ENCODE data around the gene HS2ST1. TPM values are rescaled to one million over a fixed set of nuclear protein-coding genes. Genes with fewer than 3 reads are reported as not detected.

The HS2ST1 gene
- total and polyA plus RNA-seq, 2 experiments from 2014 or later: 6.7 to 17.1 TPM

GRCh38 chr1:86922445-86922844, 8.0 kb downstream of the HS2ST1 start:
- Mint-ChIP-seq H3K36me3 (ENCODE audit: low read depth) (peaks cover 48% of the 10 kb centered on the region), H3K27ac (no peak overlapping the region)

More at GRCh38 chr1:86922445-86922844, 8.0 kb downstream of the HS2ST1 start:
- Histone ChIP-seq H3K27me3 (ENCODE audit: insufficient read depth) (no peaks in the 10 kb centered on the region), H4K20me1 (replicated peaks; ENCODE audit: insufficient read depth) (peaks cover 10% of the 10 kb centered on the region; the same call in 1 of the 2 replicates), H3K4me3 (no peak overlapping the region), H3K4me1 (ENCODE audit: insufficient read depth) (no peaks in the 10 kb centered on the region), H3F3A (replicated peaks; ENCODE audit: low read depth) (no peaks in the 10 kb centered on the region), H2AFZ (no peak overlapping the region), H3K79me2 (replicated peaks; ENCODE audit: insufficient read depth) (peaks cover 100% of the 10 kb centered on the region), H3K9me2 (ENCODE audit: insufficient read depth) (no peaks in the 10 kb centered on the region), H3K36me3 (ENCODE audit: insufficient read depth) (peaks cover 6% of the 10 kb centered on the region; the same call in 1 of the 2 replicates), H3K27ac (ENCODE audit: low read depth) (no peak overlapping the region), H3K4me2 (no peak overlapping the region)
- ATAC-seq (no peak), DNase-seq (ENCODE audit: low spot score) (no peak)
- peaks cover 4% of the 10 kb centered on the region; the same call in 1 of the 3 replicates for H3K4me1 Mint-ChIP-seq
- H3K4me3 Mint-ChIP-seq: no peak overlapping the region
- peaks cover 2% of the 10 kb centered on the region for H3K27me3 Mint-ChIP-seq (ENCODE audit: insufficient read depth, low read depth, poor library complexity)
- H3K9me3 Mint-ChIP-seq: peaks cover 40% of the 10 kb centered on the region
- no peak for TF ChIP-seq EZH2phosphoT487 (IDR thresholded peaks at IDR 0.05; ENCODE audit: unreplicated experiment)
- TF ChIP-seq ZNF114 (CRISPR knock-in tag; IDR thresholded peaks at IDR 0.05): no peak
- TF ChIP-seq NANOG (IDR thresholded peaks at IDR 0.05; ENCODE audit: borderline replicate concordance): no peak
- TF ChIP-seq CREB1 (CRISPR knock-in tag; IDR thresholded peaks at IDR 0.05; ENCODE audit: low read depth): no peak
- no peak for TF ChIP-seq EZH2 (IDR thresholded peaks at IDR 0.05; ENCODE audit: low read depth, unreplicated experiment)
- TF ChIP-seq JUNB (IDR thresholded peaks at IDR 0.05; ENCODE audit: unreplicated experiment): no peak
- no peak for TF ChIP-seq ZNF462 (CRISPR knock-in tag; IDR thresholded peaks at IDR 0.05)
- TF ChIP-seq ETS1 (IDR thresholded peaks at IDR 0.05): no peak
- no peak for TF ChIP-seq REST (IDR thresholded peaks at IDR 0.05; ENCODE audit: unreplicated experiment)
